Measurements from ENCODE around the gene ODF4.
"Not testable (repeated sequence)": the region's sequence is repeated elsewhere in the genome, so short reads cannot be mapped to it uniquely, and the experiment has no call there.

The ODF4 gene

DNA sequence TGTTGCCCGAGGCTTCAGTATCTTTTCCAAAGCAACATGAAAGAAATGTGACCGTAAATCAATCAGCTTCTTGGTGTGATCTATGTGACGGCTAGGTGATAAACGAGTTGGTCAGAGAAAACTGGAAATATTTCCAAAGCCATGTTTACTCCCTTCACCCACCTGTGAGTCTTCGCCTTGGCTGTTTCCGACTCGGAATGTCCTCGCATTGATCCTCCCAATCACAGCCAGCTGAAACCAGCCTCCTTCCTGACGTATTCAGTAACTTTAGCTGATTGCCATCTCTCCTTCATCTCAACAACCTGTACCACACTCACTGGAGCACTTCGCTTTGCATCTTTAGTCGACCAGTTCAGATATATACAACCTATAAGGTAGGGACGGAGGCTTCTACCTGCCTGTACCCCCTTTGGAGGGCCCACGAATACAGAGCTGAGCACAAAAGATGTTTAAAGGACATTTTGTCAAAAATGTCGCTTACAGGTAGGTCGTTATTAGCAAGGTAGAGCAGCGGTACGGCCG lies 36.2 kb downstream of the ODF4 start:
- H3K4me1 ChIP-seq (ENCODE audit: control insufficient read depth, low read length), result peaks cover 44% of the 10 kb centered on the region
- TF ChIP-seq EZH2phosphoT487 (IDR thresholded peaks at IDR 0.05; ENCODE audit: borderline replicate concordance, low read length), result no peak
- TF ChIP-seq, protein P1, sequence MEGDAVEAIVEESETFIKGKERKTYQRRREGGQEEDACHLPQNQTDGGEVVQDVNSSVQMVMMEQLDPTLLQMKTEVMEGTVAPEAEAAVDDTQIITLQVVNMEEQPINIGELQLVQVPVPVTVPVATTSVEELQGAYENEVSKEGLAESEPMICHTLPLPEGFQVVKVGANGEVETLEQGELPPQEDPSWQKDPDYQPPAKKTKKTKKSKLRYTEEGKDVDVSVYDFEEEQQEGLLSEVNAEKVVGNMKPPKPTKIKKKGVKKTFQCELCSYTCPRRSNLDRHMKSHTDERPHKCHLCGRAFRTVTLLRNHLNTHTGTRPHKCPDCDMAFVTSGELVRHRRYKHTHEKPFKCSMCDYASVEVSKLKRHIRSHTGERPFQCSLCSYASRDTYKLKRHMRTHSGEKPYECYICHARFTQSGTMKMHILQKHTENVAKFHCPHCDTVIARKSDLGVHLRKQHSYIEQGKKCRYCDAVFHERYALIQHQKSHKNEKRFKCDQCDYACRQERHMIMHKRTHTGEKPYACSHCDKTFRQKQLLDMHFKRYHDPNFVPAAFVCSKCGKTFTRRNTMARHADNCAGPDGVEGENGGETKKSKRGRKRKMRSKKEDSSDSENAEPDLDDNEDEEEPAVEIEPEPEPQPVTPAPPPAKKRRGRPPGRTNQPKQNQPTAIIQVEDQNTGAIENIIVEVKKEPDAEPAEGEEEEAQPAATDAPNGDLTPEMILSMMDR (IDR thresholded peaks at IDR 0.05; ENCODE audit: low read depth, low read length, poor library complexity, severe bottlenecking), result no peak
- H3K4me3 ChIP-seq (ENCODE audit: low read length), result peak overlapping the region; percentile 76
- peaks cover 24% of the 10 kb centered on the region for H3K79me2 ChIP-seq (ENCODE audit: control insufficient read depth, low read length)
- no peaks in the 10 kb centered on the region for H3K27me3 ChIP-seq (ENCODE audit: control insufficient read depth, low read length)
- H3K4me2 ChIP-seq (ENCODE audit: low read length), result peak overlapping the region; percentile 75
- no peaks in the 10 kb centered on the region for H3K9me2 ChIP-seq (replicated peaks; ENCODE audit: control insufficient read depth, low read length)
- peak overlapping the region; percentile 57 for H3K27ac ChIP-seq (ENCODE audit: low read depth, low read length)
- peaks cover 48% of the 10 kb centered on the region for H3F3A ChIP-seq (ENCODE audit: control insufficient read depth, insufficient read depth)
- H4K20me1 ChIP-seq (ENCODE audit: control insufficient read depth, insufficient read depth, low read depth, low read length), result peaks cover 13% of the 10 kb centered on the region; the same call in 1 of the 2 replicates
- peaks cover 57% of the 10 kb centered on the region for H3K36me3 ChIP-seq (ENCODE audit: control insufficient read depth, low read length)
- no peaks in the 10 kb centered on the region for H3K9me3 ChIP-seq (ENCODE audit: control insufficient read depth, insufficient read depth, low read length)

- Histone ChIP-seq H3F3A (ENCODE audit: control insufficient read depth, insufficient read depth) (peaks cover 55% of the 10 kb centered on the region), H3K36me3 (ENCODE audit: control insufficient read depth, low read length) (peaks cover 64% of the 10 kb centered on the region), H3K27me3 (ENCODE audit: control insufficient read depth, low read length) (no peaks in the 10 kb centered on the region), H3K4me1 (ENCODE audit: control insufficient read depth, low read length) (peaks cover 51% of the 10 kb centered on the region), H3K9me3 (ENCODE audit: control insufficient read depth, insufficient read depth, low read length) (no peaks in the 10 kb centered on the region), H3K4me3 (ENCODE audit: low read length) (peak within 1 kb of the TSS; percentile 76), H3K27ac (ENCODE audit: low read depth, low read length) (peak within 1 kb of the TSS; percentile 57), H3K9me2 (replicated peaks; ENCODE audit: control insufficient read depth, low read length) (no peaks in the 10 kb centered on the region), H4K20me1 (ENCODE audit: control insufficient read depth, insufficient read depth, low read depth, low read length) (peaks cover 19% of the 10 kb centered on the region; the same call in 1 of the 2 replicates), H3K4me2 (ENCODE audit: low read length) (peak within 1 kb of the TSS; percentile 75), H3K79me2 (ENCODE audit: control insufficient read depth, low read length) (peaks cover 31% of the 10 kb centered on the region)
- TF ChIP-seq EZH2phosphoT487 (IDR thresholded peaks at IDR 0.05; ENCODE audit: borderline replicate concordance, low read length), result no peak
- TF ChIP-seq, protein P1 (IDR thresholded peaks at IDR 0.05; ENCODE audit: low read depth, low read length, poor library complexity, severe bottlenecking), result peak; percentile 53
Measured at GRCh38 chr17:8376271-8377067, 36.8 kb downstream of the ODF4 start, which contains the start of gene KRABD2. Gene KRABD2, minus strand, starts transcription at chr17:8376704.

- Histone ChIP-seq H3K4me1 (ENCODE audit: control insufficient read depth, low read length) (peaks cover 57% of the 10 kb centered on the region), H3K4me3 (ENCODE audit: low read length) (peak overlapping the region; percentile 76; the same call in 1 of the 2 replicates), H3F3A (ENCODE audit: control insufficient read depth, insufficient read depth) (peaks cover 65% of the 10 kb centered on the region), H3K36me3 (ENCODE audit: control insufficient read depth, low read length) (peaks cover 73% of the 10 kb centered on the region), H3K4me2 (ENCODE audit: low read length) (peak overlapping the region; percentile 75; the same call in 1 of the 2 replicates), H3K27ac (ENCODE audit: low read depth, low read length) (peak overlapping the region; percentile 57), H3K79me2 (ENCODE audit: control insufficient read depth, low read length) (peaks cover 41% of the 10 kb centered on the region), H3K9me3 (ENCODE audit: control insufficient read depth, insufficient read depth, low read length) (no peaks in the 10 kb centered on the region), H3K9me2 (replicated peaks; ENCODE audit: control insufficient read depth, low read length) (no peaks in the 10 kb centered on the region), H4K20me1 (ENCODE audit: control insufficient read depth, insufficient read depth, low read depth, low read length) (peaks cover 26% of the 10 kb centered on the region; the same call in 1 of the 2 replicates), H3K27me3 (ENCODE audit: control insufficient read depth, low read length) (no peaks in the 10 kb centered on the region)
- no peak for TF ChIP-seq EZH2phosphoT487 (IDR thresholded peaks at IDR 0.05; ENCODE audit: borderline replicate concordance, low read length)
- TF ChIP-seq, protein P1 (IDR thresholded peaks at IDR 0.05; ENCODE audit: low read depth, low read length, poor library complexity, severe bottlenecking), result no peak
Measured at GRCh38 chr17:8377422-8377821, 37.8 kb downstream of the ODF4 start.

DNA sequence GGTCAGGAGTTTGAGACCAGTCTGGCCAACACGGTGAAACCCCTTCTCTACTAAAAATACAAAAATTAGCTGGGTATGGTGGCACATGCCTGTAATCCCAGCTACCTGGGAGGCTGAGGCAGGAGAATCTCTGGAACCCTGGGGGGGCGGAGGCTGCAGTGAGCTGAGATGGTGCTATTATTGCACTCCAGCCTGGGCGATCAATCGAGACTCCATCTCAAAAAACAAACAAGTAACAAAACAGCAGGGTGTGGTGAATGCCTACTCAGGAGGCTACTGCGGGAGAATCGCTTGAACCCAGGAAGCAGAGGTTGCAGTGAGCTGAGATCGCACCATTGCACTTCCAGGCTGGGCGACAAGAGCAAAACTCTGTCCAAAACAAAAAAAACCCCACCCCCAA lies 38.5 kb downstream of the ODF4 start:
- H3K9me2 ChIP-seq (replicated peaks; ENCODE audit: control insufficient read depth, low read length); H3K9me3 ChIP-seq (ENCODE audit: control insufficient read depth, insufficient read depth, low read length); H3K27me3 ChIP-seq (ENCODE audit: control insufficient read depth, low read length); H3K4me3 ChIP-seq (ENCODE audit: low read length); H3K27ac ChIP-seq (ENCODE audit: low read depth, low read length): not testable (repeated sequence)
- peak overlapping the region; percentile 75 for H3K4me2 ChIP-seq (ENCODE audit: low read length)
- peaks cover 67% of the 10 kb centered on the region for H3F3A ChIP-seq (ENCODE audit: control insufficient read depth, insufficient read depth)
- H3K79me2 ChIP-seq (ENCODE audit: control insufficient read depth, low read length), result peaks cover 47% of the 10 kb centered on the region
- H4K20me1 ChIP-seq (ENCODE audit: control insufficient read depth, insufficient read depth, low read depth, low read length), result peaks cover 28% of the 10 kb centered on the region; the same call in 1 of the 2 replicates
- peaks cover 78% of the 10 kb centered on the region for H3K36me3 ChIP-seq (ENCODE audit: control insufficient read depth, low read length)
- H3K4me1 ChIP-seq (ENCODE audit: control insufficient read depth, low read length), result peaks cover 57% of the 10 kb centered on the region
